ENCODE data around the gene SNRNP48. TPM values are rescaled to one million over a fixed set of nuclear protein-coding genes. Genes with fewer than 3 reads are reported as not detected.
A peak's percentile ranks its signal among the peaks of the same experiment; 100 is the strongest.

Gene SNRNP48
- total RNA-seq, 1 donor from 2014 or later: 9.6 TPM

- intact Hi-C loops (cut with DNase I): no loop called here
Observed at GRCh38 chr6:7591770-7592169, 1.8 kb downstream of the SNRNP48 start.

GRCh38 chr6:7593229-7593628 lies 3.2 kb downstream of the SNRNP48 start:
- Histone ChIP-seq H3K27ac (no peak overlapping the region), H3K4me1 (peaks cover 34% of the 10 kb centered on the region), H3K9me3 (no peaks in the 10 kb centered on the region), H3K27me3 (no peaks in the 10 kb centered on the region), H3K36me3 (peaks cover 2 to 12% of the 10 kb centered on the region in 2 donors), H3K4me3 (no peak overlapping the region)
- intact Hi-C loops (cut with DNase I): no loop called here
- TF ChIP-seq POLR2AphosphoS5 (IDR thresholded peaks at IDR 0.05; ENCODE audit: insufficient read depth in 1 of 2, low read depth in 1 of 2) (no peak), CTCF (IDR thresholded peaks at IDR 0.05) (no peak), POLR2A (IDR thresholded peaks at IDR 0.05) (no peak)
- DNase-seq (ENCODE audit: extremely low spot score in 2 of 2): no peak

More at GRCh38 chr6:7591770-7592169, 1.8 kb downstream of the SNRNP48 start:
- H3K27me3 ChIP-seq: no peaks in the 10 kb centered on the region
- H3K36me3 ChIP-seq: peaks cover 2 to 12% of the 10 kb centered on the region in 2 donors
- TF ChIP-seq POLR2AphosphoS5 (IDR thresholded peaks at IDR 0.05; ENCODE audit: insufficient read depth in 1 of 2, low read depth in 1 of 2) (no peak), CTCF (IDR thresholded peaks at IDR 0.05) (no peak), POLR2A (IDR thresholded peaks at IDR 0.05) (no peak)
- H3K4me1 ChIP-seq: peaks cover 34% of the 10 kb centered on the region
- H3K9me3 ChIP-seq: no peaks in the 10 kb centered on the region
- H3K27ac ChIP-seq: no peak overlapping the region
- no peak for DNase-seq (ENCODE audit: extremely low spot score in 2 of 2)
- peak overlapping the region in 1 of 2 donors; percentile 88 for H3K4me3 ChIP-seq

- no peak for TF ChIP-seq CTCF (IDR thresholded peaks at IDR 0.05)
- no peak for TF ChIP-seq POLR2AphosphoS5 (IDR thresholded peaks at IDR 0.05; ENCODE audit: insufficient read depth in 1 of 2, low read depth in 1 of 2)
- TF ChIP-seq POLR2A (IDR thresholded peaks at IDR 0.05): no peak
- H3K27ac ChIP-seq: no peak overlapping the region
- peaks cover 2 to 12% of the 10 kb centered on the region in 2 donors for H3K36me3 ChIP-seq
- no peak overlapping the region for H3K4me3 ChIP-seq
- H3K9me3 ChIP-seq: no peaks in the 10 kb centered on the region
- DNase-seq (ENCODE audit: extremely low spot score in 2 of 2): no peak
- H3K4me1 ChIP-seq: peaks cover 25% of the 10 kb centered on the region
- no peaks in the 10 kb centered on the region for H3K27me3 ChIP-seq
- intact Hi-C loops (cut with DNase I): no loop called here
Observed at GRCh38 chr6:7594579-7595125, 4.7 kb downstream of the SNRNP48 start.

GRCh38 chr6:7604003-7604402 lies 14.0 kb downstream of the SNRNP48 start:
- DNase-seq (ENCODE audit: extremely low spot score in 2 of 2): no peak
- intact Hi-C loops (cut with DNase I): no loop called here
- no peak overlapping the region for H3K27ac ChIP-seq
- TF ChIP-seq POLR2A (IDR thresholded peaks at IDR 0.05) (no peak), CTCF (IDR thresholded peaks at IDR 0.05) (no peak), POLR2AphosphoS5 (IDR thresholded peaks at IDR 0.05; ENCODE audit: insufficient read depth in 1 of 2, low read depth in 1 of 2) (no peak)
- H3K4me3 ChIP-seq: no peak overlapping the region
- H3K27me3 ChIP-seq: no peaks in the 10 kb centered on the region
- peaks cover 3 to 73% of the 10 kb centered on the region in 2 donors for H3K36me3 ChIP-seq
- H3K4me1 ChIP-seq: no peaks in the 10 kb centered on the region
- H3K9me3 ChIP-seq: no peaks in the 10 kb centered on the region

- Histone ChIP-seq H3K4me1 (no peaks in the 10 kb centered on the region), H3K27ac (no peak overlapping the region), H3K27me3 (no peaks in the 10 kb centered on the region), H3K4me3 (no peak overlapping the region), H3K36me3 (peaks cover 3 to 78% of the 10 kb centered on the region in 2 donors), H3K9me3 (no peaks in the 10 kb centered on the region)
- intact Hi-C loops (cut with DNase I): no loop called here
- no peak for TF ChIP-seq CTCF (IDR thresholded peaks at IDR 0.05)
- no peak for TF ChIP-seq POLR2A (IDR thresholded peaks at IDR 0.05)
- no peak for TF ChIP-seq POLR2AphosphoS5 (IDR thresholded peaks at IDR 0.05; ENCODE audit: insufficient read depth in 1 of 2, low read depth in 1 of 2)
- DNase-seq (ENCODE audit: extremely low spot score in 2 of 2): no peak
Observed at GRCh38 chr6:7604506-7604905, 14.5 kb downstream of the SNRNP48 start.

Measured in vagina (tissue), 2 donors.